A549 (cell line): Measurements from ENCODE around the gene RCVRN.

Experiments used
- POLR2AphosphoS2 ChIP-seq: conservative IDR thresholded peaks from 2 replicates; pipeline ENCODE4 v1.6.1; 2012; ENCODE audit warnings: low read length, improper control_type of control experiment, inconsistent platforms
- TF ChIP-seq, protein P1 (sequence below): IDR thresholded peaks from 2 replicates; pipeline ENCODE4 v1.6.1; 2012; ENCODE audit warnings: low read depth, borderline replicate concordance

DNA sequence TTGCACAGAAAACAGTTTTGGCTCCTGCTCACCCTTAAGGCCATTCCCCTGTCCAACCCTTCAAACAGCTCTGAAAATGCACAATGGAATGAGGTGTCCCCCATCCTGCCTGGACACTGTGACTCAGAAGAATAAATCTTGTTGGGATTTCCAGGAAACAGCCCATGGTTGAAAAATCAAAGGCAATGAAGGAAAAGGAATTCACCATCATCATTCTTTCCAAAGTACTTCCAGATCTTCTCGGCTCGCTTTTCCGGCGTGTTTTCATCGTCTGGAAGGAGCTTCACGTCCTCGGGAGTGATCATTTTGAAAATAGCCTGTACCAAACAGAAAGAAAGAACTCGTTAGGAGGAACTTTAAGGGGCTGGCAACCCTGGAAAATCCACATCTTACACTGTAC lies 4.3 kb downstream of the RCVRN start:
- TF ChIP-seq, protein P1, sequence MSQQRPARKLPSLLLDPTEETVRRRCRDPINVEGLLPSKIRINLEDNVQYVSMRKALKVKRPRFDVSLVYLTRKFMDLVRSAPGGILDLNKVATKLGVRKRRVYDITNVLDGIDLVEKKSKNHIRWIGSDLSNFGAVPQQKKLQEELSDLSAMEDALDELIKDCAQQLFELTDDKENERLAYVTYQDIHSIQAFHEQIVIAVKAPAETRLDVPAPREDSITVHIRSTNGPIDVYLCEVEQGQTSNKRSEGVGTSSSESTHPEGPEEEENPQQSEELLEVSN = no peak
- TF ChIP-seq POLR2AphosphoS2 = no peak
